ENCODE results near the gene PAOX.
"Not testable (repeated sequence)": the region's sequence is repeated elsewhere in the genome, so short reads cannot be mapped to it uniquely, and the experiment has no call there.

DNA sequence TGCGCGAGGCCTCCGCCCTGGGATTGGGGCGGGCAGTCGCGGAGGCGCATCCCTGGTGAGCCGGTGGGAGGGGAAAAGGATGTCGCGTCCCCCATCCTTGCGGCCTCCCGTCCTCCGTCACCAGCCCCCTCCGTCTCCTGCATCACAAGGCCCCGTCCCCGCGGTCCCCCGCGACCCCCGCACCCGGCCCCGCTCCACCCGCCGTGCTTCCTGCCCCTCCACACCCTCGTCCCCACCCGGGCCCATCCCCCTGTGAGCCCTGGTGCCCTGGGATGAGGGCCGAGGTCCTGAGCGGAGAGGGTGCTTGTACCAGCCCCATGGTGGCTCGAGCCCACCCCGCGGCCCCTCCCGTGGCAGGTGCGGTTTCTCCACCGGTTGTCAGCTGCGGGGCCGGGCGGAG, 45.5 kb downstream of the PAOX start, which contains the start of gene SPRN:
- TF ChIP-seq, protein P1, sequence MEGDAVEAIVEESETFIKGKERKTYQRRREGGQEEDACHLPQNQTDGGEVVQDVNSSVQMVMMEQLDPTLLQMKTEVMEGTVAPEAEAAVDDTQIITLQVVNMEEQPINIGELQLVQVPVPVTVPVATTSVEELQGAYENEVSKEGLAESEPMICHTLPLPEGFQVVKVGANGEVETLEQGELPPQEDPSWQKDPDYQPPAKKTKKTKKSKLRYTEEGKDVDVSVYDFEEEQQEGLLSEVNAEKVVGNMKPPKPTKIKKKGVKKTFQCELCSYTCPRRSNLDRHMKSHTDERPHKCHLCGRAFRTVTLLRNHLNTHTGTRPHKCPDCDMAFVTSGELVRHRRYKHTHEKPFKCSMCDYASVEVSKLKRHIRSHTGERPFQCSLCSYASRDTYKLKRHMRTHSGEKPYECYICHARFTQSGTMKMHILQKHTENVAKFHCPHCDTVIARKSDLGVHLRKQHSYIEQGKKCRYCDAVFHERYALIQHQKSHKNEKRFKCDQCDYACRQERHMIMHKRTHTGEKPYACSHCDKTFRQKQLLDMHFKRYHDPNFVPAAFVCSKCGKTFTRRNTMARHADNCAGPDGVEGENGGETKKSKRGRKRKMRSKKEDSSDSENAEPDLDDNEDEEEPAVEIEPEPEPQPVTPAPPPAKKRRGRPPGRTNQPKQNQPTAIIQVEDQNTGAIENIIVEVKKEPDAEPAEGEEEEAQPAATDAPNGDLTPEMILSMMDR (IDR thresholded peaks at IDR 0.05; ENCODE audit: low read length) = not testable (repeated sequence)
- TF ChIP-seq EZH2 (IDR thresholded peaks at IDR 0.05; ENCODE audit: borderline replicate concordance, low read length) = not testable (repeated sequence)
